Measurements from ENCODE around the gene CIDEC.

The CIDEC gene

GRCh38 chr3:9916346-9916733 lies 36.3 kb upstream of the CIDEC start:
- peak overlapping the region; percentile 45 for H3K4me3 ChIP-seq (ENCODE audit: low read depth, low read length)
- DNase-seq (ENCODE audit: low read depth, low spot score), result peak; percentile 14
- in situ Hi-C loops (cut with HindIII; ENCODE audit: low sequenced_read_pairs), result no loop called here
- no peak for TF ChIP-seq CTCF (IDR thresholded peaks at IDR 0.05; ENCODE audit: low read depth, low read length)

DNA sequence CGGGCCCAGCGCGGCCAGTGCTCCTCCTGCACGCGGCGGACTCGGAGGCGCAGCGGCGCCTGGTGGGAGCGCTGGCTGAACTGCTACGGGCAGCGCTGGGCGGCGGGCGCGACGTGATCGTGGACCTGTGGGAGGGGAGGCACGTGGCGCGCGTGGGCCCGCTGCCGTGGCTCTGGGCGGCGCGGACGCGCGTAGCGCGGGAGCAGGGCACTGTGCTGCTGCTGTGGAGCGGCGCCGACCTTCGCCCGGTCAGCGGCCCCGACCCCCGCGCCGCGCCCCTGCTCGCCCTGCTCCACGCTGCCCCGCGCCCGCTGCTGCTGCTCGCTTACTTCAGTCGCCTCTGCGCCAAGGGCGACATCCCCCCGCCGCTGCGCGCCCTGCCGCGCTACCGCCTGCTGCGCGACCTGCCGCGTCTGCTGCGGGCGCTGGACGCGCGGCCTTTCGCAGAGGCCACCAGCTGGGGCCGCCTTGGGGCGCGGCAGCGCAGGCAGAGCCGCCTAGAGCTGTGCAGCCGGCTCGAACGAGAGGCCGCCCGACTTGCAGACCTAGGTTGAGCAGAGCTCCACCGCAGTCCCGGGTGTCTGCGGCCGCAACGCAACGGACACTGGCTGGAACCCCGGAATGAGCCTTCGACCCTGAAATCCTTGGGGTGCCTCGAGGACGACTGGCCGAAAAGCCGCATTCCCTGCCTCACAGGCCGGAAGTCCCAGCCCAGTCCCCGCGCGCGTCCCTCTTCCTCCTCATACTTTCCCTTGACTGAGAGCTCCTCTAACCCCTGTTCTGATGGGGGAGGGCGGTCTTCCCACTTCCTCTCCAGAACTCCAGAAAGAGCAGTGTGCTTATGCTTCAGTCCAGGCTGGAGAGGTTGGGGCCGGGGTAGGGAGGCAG lies 35.4 kb upstream of the CIDEC start:
- DNase-seq (ENCODE audit: low read depth, low spot score), result peak; percentile 44
- peak; percentile 54 for TF ChIP-seq CTCF (IDR thresholded peaks at IDR 0.05; ENCODE audit: low read depth, low read length)
- peak overlapping the region; percentile 35 for H3K4me3 ChIP-seq (ENCODE audit: low read depth, low read length)
- in situ Hi-C loops (cut with HindIII; ENCODE audit: low sequenced_read_pairs), result no loop called here

DNA sequence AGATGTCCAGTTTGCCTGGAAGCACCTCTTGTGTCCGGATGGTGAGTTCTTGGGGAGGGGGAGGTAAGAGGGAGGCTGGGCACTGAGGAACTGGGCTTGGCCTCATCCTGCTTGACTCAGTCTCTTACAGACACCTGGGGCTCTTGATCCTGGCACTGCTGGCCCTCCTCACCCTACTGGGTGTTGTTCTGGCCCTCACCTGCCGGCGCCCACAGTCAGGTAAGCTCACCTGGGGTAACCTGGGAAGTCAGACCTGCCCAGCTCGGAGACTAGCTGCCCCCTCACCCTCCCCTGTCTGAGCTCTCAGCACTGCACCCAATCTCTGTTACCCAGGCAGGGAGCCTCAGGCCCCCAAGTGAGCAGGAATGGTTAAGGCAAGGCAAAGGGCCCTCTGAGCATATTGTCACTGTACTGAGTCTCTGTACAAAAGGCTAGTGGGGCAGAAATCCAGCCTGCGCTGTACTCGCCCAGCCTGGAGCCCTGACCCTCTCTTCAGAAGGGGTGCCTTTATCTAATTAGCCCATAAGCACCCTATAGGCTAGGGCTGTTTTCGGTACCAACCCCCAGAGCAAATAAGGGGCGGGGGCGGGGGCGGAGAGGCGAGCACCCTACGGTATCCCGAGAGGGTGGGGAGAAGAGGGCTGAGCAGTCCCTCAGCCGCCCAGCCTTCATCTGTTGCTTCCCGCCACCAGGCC lies 34.7 kb upstream of the CIDEC start:
- in situ Hi-C loops (cut with HindIII; ENCODE audit: low sequenced_read_pairs), result no loop called here

GRCh38 chr3:9914011-9914410 lies 34.0 kb upstream of the CIDEC start:
- DNase-seq (ENCODE audit: low read depth, low spot score), result no peak
- no peak for TF ChIP-seq CTCF (IDR thresholded peaks at IDR 0.05; ENCODE audit: low read depth, low read length)
- no peak overlapping the region for H3K4me3 ChIP-seq (ENCODE audit: low read depth, low read length)
- in situ Hi-C loops (cut with HindIII; ENCODE audit: low sequenced_read_pairs), result no loop called here

More for the DNA sequence above, 34.7 kb upstream of the CIDEC start:
- no peak for DNase-seq (ENCODE audit: low read depth, low spot score)
- no peak for TF ChIP-seq CTCF (IDR thresholded peaks at IDR 0.05; ENCODE audit: low read depth, low read length)
- no peak overlapping the region for H3K4me3 ChIP-seq (ENCODE audit: low read depth, low read length)

GRCh38 chr3:9913601-9914000 lies 33.5 kb upstream of the CIDEC start:
- no peak for DNase-seq (ENCODE audit: low read depth, low spot score)
- no peak overlapping the region for H3K4me3 ChIP-seq (ENCODE audit: low read depth, low read length)
- TF ChIP-seq CTCF (IDR thresholded peaks at IDR 0.05; ENCODE audit: low read depth, low read length), result no peak
- in situ Hi-C loops (cut with HindIII; ENCODE audit: low sequenced_read_pairs), result no loop called here

DNA sequence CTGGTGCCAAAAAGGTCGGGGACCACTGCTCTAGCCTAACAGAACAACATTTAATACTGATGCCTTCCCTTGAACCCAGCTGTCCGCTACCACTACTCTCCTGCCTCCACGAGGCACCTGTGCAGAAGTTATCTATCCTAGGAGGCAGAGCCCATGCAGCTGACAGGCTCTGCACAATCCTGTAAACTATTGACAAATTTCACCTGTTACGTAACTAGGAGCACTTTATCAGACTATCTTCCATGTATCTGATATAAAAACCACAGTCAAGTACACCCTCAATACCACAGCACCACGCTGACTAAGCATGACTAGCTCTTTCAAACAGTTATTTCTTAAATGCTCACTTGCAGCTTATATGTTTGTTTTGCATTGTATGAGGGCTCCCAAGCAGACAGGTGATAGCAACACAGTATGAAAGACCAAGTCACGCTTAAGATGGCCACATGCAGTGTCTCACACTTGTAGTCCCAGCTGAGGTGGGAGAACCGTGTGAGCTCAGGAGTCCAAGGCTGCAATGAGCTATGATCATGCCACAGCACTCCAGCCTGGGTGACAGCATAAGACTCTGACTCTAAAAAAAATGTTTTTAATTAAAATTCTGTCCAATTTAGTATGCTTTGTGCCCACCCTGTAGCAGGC lies 32.4 kb upstream of the CIDEC start:
- in situ Hi-C loops (cut with HindIII; ENCODE audit: low sequenced_read_pairs), result no loop called here
- peak; percentile 62 for DNase-seq (ENCODE audit: low read depth, low spot score)
- TF ChIP-seq CTCF (IDR thresholded peaks at IDR 0.05; ENCODE audit: low read depth, low read length), result no peak
- no peak overlapping the region for H3K4me3 ChIP-seq (ENCODE audit: low read depth, low read length)
